ENCODE results near the gene SYT14.

SYT14 gene

GRCh38 chr1:210214573-210215409, 276.8 kb downstream of the SYT14 start:
- DNase-seq = no peak

GRCh38 chr1:210217482-210217881, 279.5 kb downstream of the SYT14 start:
- DNase-seq = no peak

GRCh38 chr1:210218047-210218446, 280.0 kb downstream of the SYT14 start:
- no peak for DNase-seq
